Measurements from ENCODE around the gene MAPK8IP3.

Gene MAPK8IP3

GRCh38 chr16:1810536-1810935 is 104.5 kb downstream of the MAPK8IP3 start:
- Histone ChIP-seq H3K4me1 (ENCODE audit: control insufficient read depth, insufficient read depth, low read length) (peaks cover 6% of the 10 kb centered on the region), H3K9ac (ENCODE audit: low read length) (no peak overlapping the region), H3K27me3 (ENCODE audit: control insufficient read depth, insufficient read depth, low read length) (no peaks in the 10 kb centered on the region), H3K9me3 (ENCODE audit: control insufficient read depth, low read length) (no peaks in the 10 kb centered on the region), H3K4me3 (ENCODE audit: low read length) (no peak overlapping the region), H3K36me3 (ENCODE audit: control insufficient read depth, insufficient read depth, low read length) (peaks cover 5% of the 10 kb centered on the region)

- H3K36me3 ChIP-seq (ENCODE audit: control insufficient read depth, insufficient read depth, low read length) = no peaks in the 10 kb centered on the region
- H3K9me3 ChIP-seq (ENCODE audit: control insufficient read depth, low read length) = no peaks in the 10 kb centered on the region
- no peak overlapping the region for H3K4me3 ChIP-seq (ENCODE audit: low read length)
- H3K4me1 ChIP-seq (ENCODE audit: control insufficient read depth, insufficient read depth, low read length) = peaks cover 6% of the 10 kb centered on the region
- H3K27me3 ChIP-seq (ENCODE audit: control insufficient read depth, insufficient read depth, low read length) = no peaks in the 10 kb centered on the region
- no peak overlapping the region for H3K9ac ChIP-seq (ENCODE audit: low read length)
Measured at GRCh38 chr16:1812732-1813163, 106.8 kb downstream of the MAPK8IP3 start.

- no peak overlapping the region for H3K4me3 ChIP-seq (ENCODE audit: low read length)
- H3K9ac ChIP-seq (ENCODE audit: low read length) = no peak overlapping the region
- H3K36me3 ChIP-seq (ENCODE audit: control insufficient read depth, insufficient read depth, low read length) = no peaks in the 10 kb centered on the region
- H3K9me3 ChIP-seq (ENCODE audit: control insufficient read depth, low read length) = no peaks in the 10 kb centered on the region
- H3K4me1 ChIP-seq (ENCODE audit: control insufficient read depth, insufficient read depth, low read length) = peaks cover 6% of the 10 kb centered on the region
- H3K27me3 ChIP-seq (ENCODE audit: control insufficient read depth, insufficient read depth, low read length) = no peaks in the 10 kb centered on the region
Measured at GRCh38 chr16:1815461-1815860, 109.5 kb downstream of the MAPK8IP3 start.

GRCh38 chr16:1816396-1817275 is 110.6 kb downstream of the MAPK8IP3 start:
- no peak overlapping the region for H3K4me3 ChIP-seq (ENCODE audit: low read length)
- H3K9ac ChIP-seq (ENCODE audit: low read length) = no peak overlapping the region
- H3K9me3 ChIP-seq (ENCODE audit: control insufficient read depth, low read length) = no peaks in the 10 kb centered on the region
- H3K27me3 ChIP-seq (ENCODE audit: control insufficient read depth, insufficient read depth, low read length) = no peaks in the 10 kb centered on the region
- H3K36me3 ChIP-seq (ENCODE audit: control insufficient read depth, insufficient read depth, low read length) = no peaks in the 10 kb centered on the region
- peaks cover 6% of the 10 kb centered on the region for H3K4me1 ChIP-seq (ENCODE audit: control insufficient read depth, insufficient read depth, low read length)

- no peaks in the 10 kb centered on the region for H3K27me3 ChIP-seq (ENCODE audit: control insufficient read depth, insufficient read depth, low read length)
- no peaks in the 10 kb centered on the region for H3K9me3 ChIP-seq (ENCODE audit: control insufficient read depth, low read length)
- no peak overlapping the region for H3K4me3 ChIP-seq (ENCODE audit: low read length)
- H3K36me3 ChIP-seq (ENCODE audit: control insufficient read depth, insufficient read depth, low read length) = no peaks in the 10 kb centered on the region
- no peak overlapping the region for H3K9ac ChIP-seq (ENCODE audit: low read length)
- peaks cover 6% of the 10 kb centered on the region for H3K4me1 ChIP-seq (ENCODE audit: control insufficient read depth, insufficient read depth, low read length)
Measured at GRCh38 chr16:1817276-1817589, 111.2 kb downstream of the MAPK8IP3 start.

- Histone ChIP-seq H3K36me3 (ENCODE audit: control insufficient read depth, insufficient read depth, low read length) (no peaks in the 10 kb centered on the region), H3K4me3 (ENCODE audit: low read length) (no peak overlapping the region), H3K9me3 (ENCODE audit: control insufficient read depth, low read length) (no peaks in the 10 kb centered on the region), H3K27me3 (ENCODE audit: control insufficient read depth, insufficient read depth, low read length) (no peaks in the 10 kb centered on the region), H3K9ac (ENCODE audit: low read length) (no peak overlapping the region), H3K4me1 (ENCODE audit: control insufficient read depth, insufficient read depth, low read length) (peaks cover 4% of the 10 kb centered on the region)
Measured at GRCh38 chr16:1817716-1818115, 111.7 kb downstream of the MAPK8IP3 start.

- H3K9me3 ChIP-seq (ENCODE audit: control insufficient read depth, low read length) = no peaks in the 10 kb centered on the region
- H3K36me3 ChIP-seq (ENCODE audit: control insufficient read depth, insufficient read depth, low read length) = no peaks in the 10 kb centered on the region
- no peak overlapping the region for H3K9ac ChIP-seq (ENCODE audit: low read length)
- H3K4me3 ChIP-seq (ENCODE audit: low read length) = no peak overlapping the region
- H3K27me3 ChIP-seq (ENCODE audit: control insufficient read depth, insufficient read depth, low read length) = no peaks in the 10 kb centered on the region
- no peaks in the 10 kb centered on the region for H3K4me1 ChIP-seq (ENCODE audit: control insufficient read depth, insufficient read depth, low read length)
Measured at GRCh38 chr16:1818204-1818872, 112.3 kb downstream of the MAPK8IP3 start.

GRCh38 chr16:1818873-1819525 is 113.0 kb downstream of the MAPK8IP3 start:
- H3K4me3 ChIP-seq (ENCODE audit: low read length) = no peak overlapping the region
- H3K4me1 ChIP-seq (ENCODE audit: control insufficient read depth, insufficient read depth, low read length) = no peaks in the 10 kb centered on the region
- H3K27me3 ChIP-seq (ENCODE audit: control insufficient read depth, insufficient read depth, low read length) = no peaks in the 10 kb centered on the region
- no peaks in the 10 kb centered on the region for H3K36me3 ChIP-seq (ENCODE audit: control insufficient read depth, insufficient read depth, low read length)
- no peak overlapping the region for H3K9ac ChIP-seq (ENCODE audit: low read length)
- H3K9me3 ChIP-seq (ENCODE audit: control insufficient read depth, low read length) = no peaks in the 10 kb centered on the region

- H3K36me3 ChIP-seq (ENCODE audit: control insufficient read depth, insufficient read depth, low read length) = no peaks in the 10 kb centered on the region
- H3K27me3 ChIP-seq (ENCODE audit: control insufficient read depth, insufficient read depth, low read length) = no peaks in the 10 kb centered on the region
- no peaks in the 10 kb centered on the region for H3K9me3 ChIP-seq (ENCODE audit: control insufficient read depth, low read length)
- no peaks in the 10 kb centered on the region for H3K4me1 ChIP-seq (ENCODE audit: control insufficient read depth, insufficient read depth, low read length)
- H3K9ac ChIP-seq (ENCODE audit: low read length) = no peak overlapping the region
- no peak overlapping the region for H3K4me3 ChIP-seq (ENCODE audit: low read length)
Measured at GRCh38 chr16:1819611-1820010, 113.6 kb downstream of the MAPK8IP3 start.
